NCI-H1436 treated with DMSO at 0.1 percent for 48 hours (cell line): ENCODE measurements around the gene EIF2D.

Source experiments
- DNase-seq: peaks from one replicate; lab custom pipeline; 2025; lab: John Stamatoyannopoulos, UW

EIF2D gene

DNA sequence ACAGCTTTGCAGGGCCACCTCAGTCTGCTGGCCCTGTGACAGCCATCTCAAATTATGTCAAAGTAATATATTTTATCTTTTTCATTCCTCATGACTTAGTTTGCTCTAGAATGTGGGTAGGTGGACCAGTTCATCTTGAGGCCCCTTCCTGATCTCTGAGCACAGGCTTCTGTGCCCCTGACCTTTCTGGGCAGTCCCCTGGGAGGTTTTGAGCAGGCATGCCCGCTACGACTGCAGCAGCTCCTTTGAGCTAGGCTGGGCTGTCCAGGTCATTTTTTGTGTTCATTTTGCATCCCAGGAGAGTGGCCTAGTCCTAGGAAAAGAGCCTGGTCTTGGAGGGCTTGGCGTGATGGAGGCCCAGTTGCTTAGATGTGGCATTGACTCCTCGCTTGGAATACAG is 42.7 kb downstream of the EIF2D start:
- no peak for DNase-seq

DNA sequence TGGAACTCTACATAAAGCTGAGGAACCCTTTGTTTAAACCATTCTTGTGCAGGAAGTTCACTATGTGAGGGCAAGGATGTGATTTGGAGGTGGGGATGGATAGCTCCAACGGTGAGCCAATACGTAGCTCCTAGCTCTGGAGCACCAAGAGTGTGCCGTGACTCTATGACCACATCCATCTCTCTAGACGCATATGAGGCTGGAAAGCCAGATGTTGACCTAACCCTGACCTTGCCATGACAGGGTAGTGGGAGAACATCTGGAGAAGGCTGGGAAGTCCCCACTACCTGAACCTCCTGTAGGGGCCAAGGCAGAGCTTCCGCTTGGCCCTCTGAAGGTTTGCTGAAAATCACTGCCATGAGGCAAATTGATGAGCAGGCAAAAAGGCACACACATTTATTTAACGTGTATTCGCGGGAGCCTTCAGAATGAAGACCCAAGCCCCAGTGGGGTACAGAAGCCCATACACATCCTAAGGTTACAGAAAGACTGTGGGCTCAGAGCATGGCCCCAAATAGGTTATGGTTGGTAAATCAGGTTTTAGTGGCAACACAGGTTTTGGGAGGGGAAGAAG is 43.4 kb downstream of the EIF2D start:
- DNase-seq, result no peak

DNA sequence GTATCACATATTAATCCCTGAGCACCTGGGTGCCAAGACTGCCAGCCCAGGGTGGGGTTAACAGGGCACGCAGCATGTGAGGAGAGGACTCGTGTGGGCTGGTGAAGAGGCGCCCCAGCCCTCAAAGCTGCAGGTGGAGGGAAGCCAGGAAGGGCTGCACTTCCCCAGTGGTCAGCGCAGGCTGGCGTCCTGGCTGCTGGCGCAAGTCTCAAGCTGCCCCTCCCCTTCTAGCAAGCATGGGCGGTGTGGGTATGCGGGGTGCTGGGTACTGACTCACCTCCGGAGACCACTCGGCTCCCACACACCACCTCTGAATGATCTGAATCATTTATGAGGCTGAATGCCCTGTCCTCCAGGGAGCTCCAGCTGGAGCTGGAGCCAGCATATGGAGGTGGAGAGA is 44.0 kb downstream of the EIF2D start:
- DNase-seq, result no peak

DNA sequence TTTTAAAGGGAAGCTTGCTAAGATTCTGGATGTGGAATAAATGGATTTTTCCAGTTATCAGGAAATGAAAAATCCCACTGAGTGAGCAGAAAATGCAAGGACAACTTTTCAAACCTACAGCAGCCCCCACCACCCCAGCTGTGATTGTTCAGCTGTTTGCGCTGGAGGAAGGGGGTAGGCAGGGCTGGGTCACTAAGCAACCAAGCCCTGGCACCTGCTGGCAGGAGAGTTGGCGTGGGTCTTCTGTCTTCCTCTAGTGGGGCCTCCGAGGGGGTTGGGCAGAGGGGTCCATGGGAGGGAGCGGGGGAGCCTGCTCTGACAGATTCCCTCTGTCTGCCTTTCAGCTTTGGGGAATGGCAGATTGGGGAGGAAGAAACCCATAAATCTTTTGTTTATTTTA is 45.3 kb downstream of the EIF2D start:
- no peak for DNase-seq

DNA sequence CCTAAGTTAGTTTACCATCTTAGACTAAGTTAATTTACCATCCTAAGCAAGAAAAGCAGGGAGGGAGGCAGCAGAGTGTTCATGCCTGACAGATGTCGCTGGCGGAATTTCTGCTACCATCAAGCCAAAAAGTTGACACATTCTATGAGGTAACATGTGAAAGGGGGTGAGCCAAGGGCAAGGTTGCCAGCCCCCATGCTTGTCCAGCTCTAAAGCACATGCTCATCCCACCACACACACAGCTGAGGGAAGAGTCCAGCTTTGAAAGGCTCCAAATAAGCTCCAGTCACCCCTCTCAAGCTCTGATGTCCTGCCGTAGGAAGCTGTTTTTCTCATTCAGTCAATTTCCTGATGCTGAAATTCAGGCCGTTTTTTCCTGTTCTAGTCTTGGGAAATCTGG is 46.3 kb downstream of the EIF2D start:
- no peak for DNase-seq

DNA sequence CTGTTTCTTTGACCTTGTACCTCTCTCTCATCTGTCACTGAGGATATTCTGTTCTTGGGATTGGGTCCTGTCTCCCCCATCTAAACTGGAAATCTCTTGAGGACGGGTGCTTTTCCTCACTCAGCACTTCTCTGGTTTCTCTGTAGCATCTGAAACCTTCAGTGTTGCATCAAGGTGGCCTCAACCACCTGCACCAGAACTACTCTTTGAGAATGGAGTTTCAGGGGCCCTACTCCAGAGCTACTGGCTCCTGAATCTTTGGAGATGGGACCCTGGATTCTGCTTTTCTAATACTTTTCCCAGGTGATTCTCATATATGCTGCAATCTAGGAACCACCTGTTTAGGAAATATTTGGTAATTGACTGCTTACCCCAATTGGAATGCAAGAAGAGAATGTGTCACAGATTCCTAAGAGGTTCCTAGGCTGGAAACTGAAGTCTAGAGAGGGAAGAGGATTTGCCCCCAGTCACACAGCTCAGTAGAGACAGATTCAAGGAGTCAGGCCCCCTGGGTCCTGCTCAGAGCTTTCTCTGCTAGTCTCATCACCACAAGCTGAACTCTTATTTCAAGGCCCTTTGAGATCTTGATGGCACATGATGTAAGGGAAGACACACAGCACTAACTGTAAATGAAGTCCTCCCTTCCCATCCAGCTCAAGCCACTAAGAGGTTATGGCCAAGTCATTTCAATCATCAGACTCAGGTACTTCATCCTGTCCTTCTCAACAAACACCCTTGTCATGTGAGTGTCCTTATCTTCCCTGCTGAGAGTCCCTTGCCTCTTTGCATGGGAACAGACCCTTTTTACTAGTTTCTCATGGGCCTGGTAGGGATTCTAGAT is 48.7 kb downstream of the EIF2D start:
- no peak for DNase-seq

DNA sequence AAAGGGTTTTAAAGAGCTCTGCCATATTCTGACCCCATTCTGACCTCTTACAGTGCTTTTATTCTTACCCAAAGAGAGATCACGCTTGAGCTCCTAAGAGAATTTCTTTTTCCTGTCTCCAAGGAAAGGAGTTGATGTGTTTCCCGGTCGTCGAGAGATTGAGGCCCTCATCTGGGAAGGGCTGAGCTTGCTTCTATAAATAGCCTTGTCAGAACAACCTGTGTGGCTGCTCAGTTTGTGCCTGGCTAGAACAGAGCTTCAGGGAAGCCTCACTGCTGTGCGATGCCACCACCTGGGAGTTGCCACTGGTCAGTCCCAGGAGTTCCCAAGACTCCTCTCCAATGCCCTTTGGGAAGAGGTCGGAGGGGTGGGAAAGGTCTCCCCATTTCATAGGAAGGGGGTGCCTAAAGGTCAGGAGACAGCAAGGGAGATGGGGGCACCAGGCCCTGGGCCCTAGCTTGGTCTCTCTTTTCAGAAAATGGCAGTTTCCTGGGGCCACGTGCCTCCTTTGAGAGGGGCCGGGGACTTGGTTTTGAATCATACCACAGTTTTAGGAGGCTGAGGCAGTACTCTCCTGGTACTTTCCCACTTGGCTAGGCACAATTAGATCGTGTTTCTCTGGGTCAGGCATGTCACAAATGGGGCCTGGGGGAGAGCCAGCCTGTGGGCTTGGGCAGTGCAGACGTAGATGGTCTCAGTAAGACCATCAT is 52.1 kb downstream of the EIF2D start:
- no peak for DNase-seq

DNA sequence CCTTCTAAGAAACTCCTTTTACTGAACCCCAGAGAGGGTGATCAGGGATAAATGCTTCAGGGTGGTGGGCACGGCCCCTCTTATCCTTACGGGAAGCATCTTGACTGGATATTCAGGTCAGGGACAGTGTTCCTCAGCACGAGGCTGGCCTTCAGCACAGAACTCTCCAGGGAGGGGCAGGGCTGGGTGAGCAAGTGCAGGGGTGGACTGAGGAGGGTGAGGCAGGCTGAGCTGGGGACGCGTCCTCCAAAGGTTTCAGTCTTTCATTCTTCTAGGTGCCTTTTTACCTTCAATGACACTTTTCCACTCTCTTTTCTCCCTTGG is 52.6 kb downstream of the EIF2D start:
- DNase-seq, result no peak

DNA sequence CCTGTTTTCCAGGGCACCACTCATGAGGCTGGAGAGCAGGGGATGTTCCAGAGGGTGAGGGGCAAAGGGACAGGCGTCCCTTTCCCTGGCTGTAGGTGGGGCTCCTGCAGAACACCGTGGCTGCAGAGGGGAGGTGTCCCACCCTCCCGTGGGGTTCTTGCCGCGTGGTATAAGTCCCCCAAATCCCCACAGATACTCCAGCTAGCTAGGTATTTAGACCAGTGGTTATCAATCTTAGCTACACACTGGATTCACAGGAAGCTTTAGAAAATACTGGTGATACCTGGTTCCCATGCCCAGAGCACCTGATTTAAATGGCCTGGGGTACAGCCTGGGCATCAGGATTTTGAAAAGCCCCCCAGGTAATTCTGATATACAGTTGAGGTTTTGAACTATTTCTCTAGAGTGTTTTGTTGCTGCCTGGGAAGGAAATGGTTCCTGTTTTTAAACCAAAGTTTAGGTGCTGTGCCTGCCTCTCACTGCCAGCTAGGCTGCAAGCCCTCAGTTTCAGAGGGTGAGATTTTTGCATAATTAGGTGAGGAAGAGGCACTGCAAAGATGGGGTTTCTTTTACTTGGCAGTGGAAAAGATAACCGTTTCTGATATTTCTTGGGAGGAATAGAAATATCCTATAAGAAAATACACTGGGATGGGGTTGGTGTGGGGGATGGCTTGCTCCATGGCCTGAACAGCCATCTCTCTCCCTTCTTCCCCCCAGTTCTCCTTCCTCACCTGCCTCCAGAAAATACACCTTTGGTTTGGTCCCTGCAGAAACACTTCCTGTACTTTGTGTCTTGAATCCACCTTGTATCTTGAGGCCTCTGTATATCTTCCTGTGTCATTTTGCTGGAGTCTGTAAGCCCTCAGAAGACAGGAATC is 53.2 kb downstream of the EIF2D start:
- no peak for DNase-seq

DNA sequence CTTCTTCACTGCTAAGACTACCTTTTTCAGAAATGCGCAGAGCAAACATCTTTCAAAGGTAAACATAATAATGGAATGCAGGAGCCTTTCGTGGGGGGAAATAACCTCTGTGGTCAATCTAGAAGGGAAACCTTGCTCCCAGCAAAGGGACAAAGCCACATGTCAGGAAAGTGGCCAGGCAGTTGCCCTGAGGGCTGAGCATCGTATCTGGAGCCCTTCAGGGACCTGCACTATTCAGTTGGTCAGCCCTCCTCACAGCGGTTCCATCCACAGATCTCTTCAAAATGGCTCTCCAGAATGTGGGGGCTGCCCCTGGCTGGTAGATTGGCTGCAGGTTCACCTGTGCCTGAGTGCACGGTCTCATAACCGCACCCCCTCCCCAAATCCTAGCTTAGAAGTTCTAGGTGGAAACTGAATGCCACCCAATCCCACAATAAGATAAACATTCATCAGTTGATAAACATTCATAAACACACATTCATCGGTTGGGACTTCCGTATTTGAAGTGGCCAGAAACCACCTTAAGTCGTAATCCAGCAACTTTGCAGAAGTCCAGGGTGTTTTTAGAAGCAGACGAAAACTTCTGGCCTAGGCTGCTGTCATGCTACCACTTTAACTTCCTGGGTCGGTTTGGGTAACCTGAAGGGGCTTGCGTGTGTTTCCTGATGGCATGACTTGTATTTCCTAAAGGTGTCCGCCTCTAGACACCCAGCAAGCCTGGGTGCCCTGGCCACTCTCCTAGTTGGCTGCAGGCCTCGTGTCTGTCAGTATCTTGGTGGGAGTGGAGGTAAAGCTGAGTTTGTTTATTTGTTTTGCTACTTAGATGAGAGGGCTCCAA is 54.4 kb downstream of the EIF2D start:
- DNase-seq, result no peak

DNA sequence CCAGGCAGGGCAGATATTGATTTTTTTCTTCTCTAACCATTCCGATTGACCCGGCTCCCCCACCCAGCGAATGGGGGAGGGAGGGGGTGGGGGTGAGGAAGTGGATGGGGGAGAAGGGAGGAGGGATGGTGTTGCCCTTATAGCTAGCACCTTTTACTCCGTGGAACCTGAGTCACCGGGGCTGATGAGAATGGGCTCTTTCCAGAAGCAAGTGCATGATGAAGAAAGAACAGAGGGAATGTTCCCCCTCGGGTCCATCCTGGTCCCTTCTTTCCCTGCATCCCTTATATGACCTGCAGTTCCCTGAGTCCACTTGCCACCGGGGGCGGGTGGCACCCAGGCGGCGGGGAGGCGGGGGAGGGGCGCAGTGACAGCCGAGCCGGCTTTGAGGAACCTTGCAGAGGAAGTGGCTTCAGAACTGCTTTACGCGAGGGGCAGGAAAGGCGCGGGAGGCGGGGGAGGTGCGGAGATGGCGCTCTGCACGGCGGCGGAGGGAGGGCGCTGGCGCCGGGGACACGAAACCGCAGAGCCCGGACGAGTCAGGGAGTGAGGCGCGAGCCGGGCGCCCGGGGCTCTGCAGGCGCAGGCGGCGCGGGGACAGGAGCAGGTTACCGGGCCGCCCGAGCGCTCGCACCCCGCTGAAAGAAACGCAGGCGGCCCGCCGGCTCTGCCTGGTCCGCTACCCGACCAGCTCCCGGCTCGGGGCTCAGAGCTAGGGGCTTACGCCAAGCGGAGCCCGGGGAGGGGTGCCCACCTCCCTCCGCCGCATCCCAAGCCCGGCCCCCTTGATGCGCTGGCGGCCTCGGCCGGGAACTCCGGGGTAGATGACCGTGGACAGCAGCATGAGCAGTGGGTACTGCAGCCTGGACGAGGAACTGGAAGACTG is 55.3 kb downstream of the EIF2D start:
- no peak for DNase-seq

DNA sequence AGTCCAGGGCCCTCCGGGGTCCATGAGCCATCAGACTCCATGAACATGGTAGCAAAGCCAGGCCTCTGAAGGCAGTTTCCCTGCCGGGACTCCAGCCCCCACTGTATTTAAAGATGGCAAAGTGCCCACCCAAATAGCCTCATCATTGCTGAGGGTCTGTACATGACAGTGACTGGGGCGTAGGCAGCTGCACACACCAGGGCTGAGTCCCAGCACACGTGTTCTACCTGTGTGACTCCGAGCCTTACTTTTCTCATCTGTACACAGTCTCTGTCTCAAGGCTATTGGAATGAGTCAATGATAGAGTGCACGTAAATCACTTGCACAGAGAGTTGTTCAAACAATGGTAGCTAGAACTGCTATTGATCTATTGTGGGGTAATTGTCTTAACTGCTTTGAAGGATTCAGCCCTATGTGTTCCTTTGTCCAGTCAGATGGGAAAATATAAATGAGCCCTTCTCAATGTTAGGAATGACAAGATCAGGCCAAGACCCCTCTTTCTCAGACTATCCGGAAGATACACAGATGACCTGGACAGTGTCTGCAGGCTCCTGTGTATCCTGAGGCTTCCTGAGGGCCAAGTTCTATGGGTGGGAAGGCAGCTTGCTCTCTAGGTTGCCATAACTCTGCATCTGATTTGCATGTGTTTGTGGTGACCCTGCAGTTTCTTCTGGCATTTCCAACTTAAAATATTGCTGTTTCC is 56.1 kb downstream of the EIF2D start:
- DNase-seq, result no peak

DNA sequence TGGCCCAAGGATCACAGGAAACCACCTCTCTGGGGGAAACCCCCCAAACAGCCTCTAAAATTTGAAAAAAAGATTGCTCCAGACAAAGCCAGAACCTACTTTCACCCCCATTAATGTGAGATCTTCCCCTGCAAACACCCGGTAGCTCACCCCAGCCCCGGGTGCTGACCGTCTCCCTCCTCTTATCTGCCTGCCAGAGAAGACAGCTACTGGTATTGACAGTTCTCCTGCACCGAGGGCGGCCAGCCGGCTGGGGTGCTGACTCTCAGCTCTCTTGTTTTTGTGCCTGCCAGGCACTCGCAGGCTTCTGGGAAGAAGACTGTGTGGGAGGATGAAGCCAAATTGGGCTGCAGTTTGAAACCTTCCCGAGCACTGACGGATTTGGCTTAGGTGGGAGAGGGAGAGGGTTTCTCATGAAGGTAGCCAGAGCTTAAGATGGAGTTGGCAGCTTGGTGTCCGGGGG is 56.8 kb downstream of the EIF2D start:
- DNase-seq, result no peak

DNA sequence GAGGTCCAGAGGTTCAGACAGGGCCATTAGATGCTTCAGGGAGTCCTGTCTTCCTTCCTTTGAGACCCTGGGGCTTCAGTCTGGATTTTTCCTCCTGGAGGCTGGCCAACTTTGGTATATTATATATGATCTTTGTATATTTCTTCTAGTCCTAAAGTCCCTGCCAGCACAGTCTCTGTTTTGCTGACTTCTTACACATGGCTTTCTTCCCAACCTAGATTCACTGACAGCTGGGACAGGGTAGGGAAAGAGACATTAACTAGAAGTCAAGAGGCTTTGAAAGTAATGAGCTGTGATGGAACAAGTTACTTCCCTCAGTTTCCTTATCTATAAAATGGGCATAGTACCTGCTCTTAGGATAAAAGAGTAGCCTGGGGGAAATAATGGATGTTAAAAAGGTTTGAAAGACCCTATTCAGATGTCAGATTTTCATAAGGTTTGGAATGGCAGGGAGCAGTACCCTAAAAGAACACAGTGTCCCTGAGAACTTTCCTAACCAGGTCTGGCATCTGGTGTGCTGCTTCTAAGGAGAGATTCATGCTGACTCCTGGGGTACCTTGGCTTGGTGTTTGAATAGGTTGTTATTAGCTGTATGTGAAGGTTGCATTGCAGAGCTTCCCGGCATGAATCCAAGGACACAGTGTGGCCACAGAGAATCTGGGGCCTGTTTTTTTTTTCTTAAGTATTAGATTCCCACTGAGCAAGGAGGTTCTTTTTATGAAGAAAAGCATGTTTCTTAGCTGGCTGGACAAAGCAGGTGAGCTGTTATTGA is 57.4 kb downstream of the EIF2D start:
- no peak for DNase-seq

DNA sequence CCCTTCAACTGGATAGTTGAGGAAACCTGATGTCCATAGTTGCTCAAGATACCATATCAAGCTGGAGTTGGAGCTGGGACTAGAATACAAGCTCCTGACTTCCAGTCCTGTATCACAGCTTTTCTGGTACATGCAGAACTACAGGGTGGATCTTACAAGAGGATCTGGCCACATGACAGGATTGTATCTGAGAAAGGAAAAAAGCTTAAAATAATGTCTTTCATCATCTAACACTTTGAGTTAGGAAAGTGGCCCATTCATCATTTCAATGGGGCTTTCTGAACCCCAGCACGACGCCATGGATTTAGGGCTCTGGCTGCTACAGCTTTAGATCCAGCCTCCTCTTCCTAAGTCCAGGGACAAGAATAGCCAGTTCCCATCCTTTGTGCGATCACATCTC is 58.1 kb downstream of the EIF2D start:
- no peak for DNase-seq

DNA sequence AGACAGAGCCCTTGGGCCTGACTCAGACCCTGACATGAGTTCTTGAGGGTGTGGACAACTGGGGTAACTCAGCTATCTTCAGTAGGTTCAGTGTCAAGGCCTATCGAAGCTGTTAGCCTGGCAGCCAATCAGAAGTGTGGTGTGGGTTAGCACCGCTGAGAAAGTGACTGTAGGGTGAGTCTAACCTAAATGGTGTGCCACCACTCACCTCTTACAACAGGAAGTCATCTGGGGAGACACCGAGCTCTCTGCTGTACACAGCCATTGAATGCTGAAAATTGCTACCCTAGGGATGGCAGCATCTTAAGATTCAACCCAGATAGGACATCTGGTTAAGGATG is 60.3 kb downstream of the EIF2D start:
- no peak for DNase-seq

DNA sequence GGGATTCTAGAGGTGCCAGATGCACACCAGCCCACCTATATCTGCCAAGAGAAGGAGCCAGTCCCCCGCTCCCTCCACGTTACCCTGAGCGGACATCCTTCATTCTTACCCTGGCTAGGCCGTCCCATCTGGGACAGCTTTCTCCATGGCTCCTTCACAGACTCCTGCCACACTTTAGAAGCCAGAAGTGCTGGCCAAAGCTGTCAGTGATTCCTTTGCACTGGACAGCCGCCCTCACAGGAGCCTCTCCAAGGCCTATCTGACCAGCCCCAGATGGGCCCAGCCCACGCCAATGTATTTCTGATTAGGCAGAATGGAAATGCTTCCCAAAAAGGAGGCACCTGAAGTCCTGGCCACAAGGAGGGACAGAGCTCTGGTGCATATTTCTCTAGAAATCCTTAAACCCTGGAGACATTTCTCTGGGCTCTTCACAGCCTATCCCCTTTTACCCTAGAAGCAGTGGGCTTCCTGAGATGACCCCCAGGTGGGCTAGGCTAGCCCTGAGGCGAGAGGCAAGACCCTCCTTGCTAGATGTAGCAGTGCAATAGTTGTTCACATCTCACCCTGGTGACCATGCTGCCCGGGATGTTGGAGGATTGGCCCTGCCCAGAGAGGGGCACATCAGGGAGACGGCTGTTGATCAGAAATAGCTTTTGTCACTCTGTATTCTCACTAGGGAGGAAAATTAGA is 60.8 kb downstream of the EIF2D start:
- DNase-seq, result no peak

DNA sequence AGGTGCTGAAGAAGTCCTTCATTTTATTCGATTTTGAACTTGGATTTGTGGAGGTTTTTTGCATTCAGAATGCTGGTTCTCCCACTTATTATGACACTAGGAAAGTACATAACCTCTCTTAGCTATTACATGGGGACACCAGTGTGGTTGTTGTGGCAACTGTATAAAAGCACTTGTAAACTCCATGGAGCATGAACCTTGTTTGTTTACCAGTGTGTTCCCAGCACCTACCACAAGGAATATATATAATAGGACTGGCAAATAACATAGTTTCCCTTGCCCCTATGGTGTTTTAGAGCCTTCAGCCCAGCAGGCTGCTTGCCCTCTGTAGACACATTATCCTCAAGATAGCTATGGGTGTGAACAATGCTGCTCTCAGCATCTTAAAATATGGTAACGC is 61.8 kb downstream of the EIF2D start:
- DNase-seq, result no peak

DNA sequence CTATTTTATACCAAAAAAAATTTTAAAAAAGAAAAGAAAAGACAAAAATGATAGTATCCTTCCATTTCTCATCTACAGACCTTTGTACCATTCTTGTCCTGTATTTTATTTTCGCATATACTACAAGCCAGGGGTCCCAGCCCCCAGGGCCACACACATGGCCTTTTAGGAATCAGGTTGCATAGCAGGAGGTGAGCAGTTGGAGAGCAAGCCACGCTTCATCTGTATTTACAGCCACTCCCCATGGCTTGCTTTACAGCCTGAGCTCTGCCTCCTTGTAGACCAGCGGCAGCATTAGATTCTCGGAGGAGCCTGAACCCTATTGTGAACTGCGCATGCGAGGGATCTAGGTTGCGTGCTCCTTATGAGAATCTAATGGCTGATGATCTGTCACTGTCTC is 65.2 kb downstream of the EIF2D start:
- DNase-seq, result no peak
